ENCODE data around the gene DLK2.

The DLK2 gene

GRCh38 chr6:43455531-43456428 lies at the start of gene DLK2:
Gene DLK2 (minus strand): TSS chr6:43455548. CDS start chr6:43454825, 723 bp downstream.
- H3K79me2 ChIP-seq (ENCODE audit: control insufficient read depth, low read length) = no peaks in the 10 kb centered on the region
- H3F3A ChIP-seq (ENCODE audit: control insufficient read depth, insufficient read depth) = peaks cover 9% of the 10 kb centered on the region; the same call in 1 of the 2 replicates
- H3K9me2 ChIP-seq (replicated peaks; ENCODE audit: control insufficient read depth, low read length) = no peaks in the 10 kb centered on the region
- peak within 1 kb of the TSS; percentile 71 for H3K4me3 ChIP-seq (ENCODE audit: low read length)
- H3K9me3 ChIP-seq (ENCODE audit: control insufficient read depth, insufficient read depth, low read length) = no peaks in the 10 kb centered on the region; the same call in 1 of the 2 replicates
- peaks cover 16% of the 10 kb centered on the region for H3K4me1 ChIP-seq (ENCODE audit: control insufficient read depth, low read length)
- peak within 1 kb of the TSS; percentile 79 for H3K4me2 ChIP-seq (ENCODE audit: low read length)
- no peak within 1 kb of the TSS for H3K27ac ChIP-seq (ENCODE audit: low read depth, low read length)
- peaks cover 12% of the 10 kb centered on the region for H3K27me3 ChIP-seq (ENCODE audit: control insufficient read depth, low read length)
- peaks cover 10% of the 10 kb centered on the region; the same call in 1 of the 2 replicates for H3K36me3 ChIP-seq (ENCODE audit: control insufficient read depth, low read length)
- no peaks in the 10 kb centered on the region for H4K20me1 ChIP-seq (ENCODE audit: control insufficient read depth, insufficient read depth, low read depth, low read length)
- no peak for TF ChIP-seq CTCF (IDR thresholded peaks at IDR 0.05; ENCODE audit: low read depth, low read length, poor library complexity, severe bottlenecking)
- TF ChIP-seq EZH2phosphoT487 (IDR thresholded peaks at IDR 0.05; ENCODE audit: borderline replicate concordance, low read length) = no peak

- Histone ChIP-seq H3K9me3 (ENCODE audit: control insufficient read depth, insufficient read depth, low read length) (no peaks in the 10 kb centered on the region), H3K36me3 (ENCODE audit: control insufficient read depth, low read length) (peaks cover 58% of the 10 kb centered on the region), H3K27me3 (ENCODE audit: control insufficient read depth, low read length) (peaks cover 2% of the 10 kb centered on the region; the same call in 1 of the 2 replicates), H3K4me1 (ENCODE audit: control insufficient read depth, low read length) (peaks cover 15% of the 10 kb centered on the region), H3K79me2 (ENCODE audit: control insufficient read depth, low read length) (no peaks in the 10 kb centered on the region), H3F3A (ENCODE audit: control insufficient read depth, insufficient read depth) (peaks cover 4% of the 10 kb centered on the region; the same call in 1 of the 2 replicates), H4K20me1 (ENCODE audit: control insufficient read depth, insufficient read depth, low read depth, low read length) (no peaks in the 10 kb centered on the region), H3K4me2 (ENCODE audit: low read length) (no peak overlapping the region), H3K4me3 (ENCODE audit: low read length) (no peak overlapping the region), H3K27ac (ENCODE audit: low read depth, low read length) (no peak overlapping the region), H3K9me2 (replicated peaks; ENCODE audit: control insufficient read depth, low read length) (no peaks in the 10 kb centered on the region)
- TF ChIP-seq CTCF (IDR thresholded peaks at IDR 0.05; ENCODE audit: low read depth, low read length, poor library complexity, severe bottlenecking) (no peak), EZH2phosphoT487 (IDR thresholded peaks at IDR 0.05; ENCODE audit: borderline replicate concordance, low read length) (no peak)
Observed at GRCh38 chr6:43503443-43503842, 48.1 kb upstream of the DLK2 start.

GRCh38 chr6:43502666-43503065 lies 47.3 kb upstream of the DLK2 start:
- no peaks in the 10 kb centered on the region for H4K20me1 ChIP-seq (ENCODE audit: control insufficient read depth, insufficient read depth, low read depth, low read length)
- H3K4me1 ChIP-seq (ENCODE audit: control insufficient read depth, low read length) = peaks cover 14% of the 10 kb centered on the region
- H3K27ac ChIP-seq (ENCODE audit: low read depth, low read length) = no peak overlapping the region
- no peaks in the 10 kb centered on the region for H3K9me2 ChIP-seq (replicated peaks; ENCODE audit: control insufficient read depth, low read length)
- H3K36me3 ChIP-seq (ENCODE audit: control insufficient read depth, low read length) = peaks cover 61% of the 10 kb centered on the region
- no peaks in the 10 kb centered on the region for H3K27me3 ChIP-seq (ENCODE audit: control insufficient read depth, low read length)
- H3K4me3 ChIP-seq (ENCODE audit: low read length) = no peak overlapping the region
- TF ChIP-seq CTCF (IDR thresholded peaks at IDR 0.05; ENCODE audit: low read depth, low read length, poor library complexity, severe bottlenecking) = no peak
- TF ChIP-seq EZH2phosphoT487 (IDR thresholded peaks at IDR 0.05; ENCODE audit: borderline replicate concordance, low read length) = no peak
- no peaks in the 10 kb centered on the region for H3K9me3 ChIP-seq (ENCODE audit: control insufficient read depth, insufficient read depth, low read length)
- no peak overlapping the region for H3K4me2 ChIP-seq (ENCODE audit: low read length)
- no peaks in the 10 kb centered on the region for H3K79me2 ChIP-seq (ENCODE audit: control insufficient read depth, low read length)
- peaks cover 4% of the 10 kb centered on the region; the same call in 1 of the 2 replicates for H3F3A ChIP-seq (ENCODE audit: control insufficient read depth, insufficient read depth)
